Prostate gland (tissue), 2 donors: ENCODE measurements around the gene SNIP1.

ENCODE experiments used
- POLR2A ChIP-seq: fragments of 450-650 bp; IDR thresholded peaks from one replicate; pipeline ENCODE4 v1.6.1; 2016; ENCODE audit warnings: antibody characterized with exemption, mild to moderate bottlenecking
- TF ChIP-seq, protein P1 (sequence below), 4 experiments: fragments of 200-600 bp in 2 of 4; fragments of 450-650 bp in 2 of 4; sonication (generic) in 2 of 4; IDR thresholded peaks; 1 replicate in 3 of 4; 2 replicates in 1 of 4; pipeline ENCODE4 v1.5.1; 2016 to 2019; ENCODE audit warnings: antibody characterized with exemption in 4 of 4, mild to moderate bottlenecking in 2 of 4, moderate library complexity in 2 of 4

DNA sequence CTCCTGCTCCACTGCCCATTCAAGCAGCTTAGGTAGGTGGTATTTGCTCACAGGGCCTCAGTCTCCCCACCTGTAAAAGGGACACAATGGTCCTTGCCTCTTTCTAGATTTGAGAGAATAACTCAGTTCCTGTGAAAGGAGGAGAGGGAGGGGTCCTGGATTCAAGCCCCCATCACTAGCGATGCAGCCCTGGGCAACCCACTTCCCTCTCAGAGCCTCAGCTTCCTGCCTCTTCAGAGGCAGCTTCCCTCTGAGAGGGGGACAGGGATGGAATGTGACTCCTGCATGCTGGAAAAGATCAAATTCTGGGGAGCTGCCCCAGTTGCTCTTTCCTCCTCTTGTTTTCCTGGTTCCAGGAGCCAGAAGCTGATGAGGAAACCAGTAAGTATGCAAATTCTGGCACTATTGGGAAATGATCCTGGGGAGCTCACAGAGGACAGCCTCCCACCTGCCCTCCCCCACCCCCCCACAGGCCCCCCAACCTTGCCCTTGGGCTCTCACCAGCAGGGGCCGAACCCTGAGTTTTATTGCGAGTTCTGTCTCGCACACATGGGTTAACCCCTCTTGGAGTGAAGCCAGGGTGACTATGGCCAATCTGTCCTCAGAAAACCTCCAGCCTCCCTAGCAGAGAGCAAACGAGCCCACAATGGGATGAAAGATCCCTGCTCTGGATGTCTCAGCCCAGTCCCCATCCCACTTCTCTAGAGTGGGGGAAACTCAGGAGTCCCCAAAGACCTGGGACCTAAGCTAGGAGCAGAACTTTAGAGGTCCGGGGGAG lies 68.0 kb downstream of the SNIP1 start:
- TF ChIP-seq, protein P1, sequence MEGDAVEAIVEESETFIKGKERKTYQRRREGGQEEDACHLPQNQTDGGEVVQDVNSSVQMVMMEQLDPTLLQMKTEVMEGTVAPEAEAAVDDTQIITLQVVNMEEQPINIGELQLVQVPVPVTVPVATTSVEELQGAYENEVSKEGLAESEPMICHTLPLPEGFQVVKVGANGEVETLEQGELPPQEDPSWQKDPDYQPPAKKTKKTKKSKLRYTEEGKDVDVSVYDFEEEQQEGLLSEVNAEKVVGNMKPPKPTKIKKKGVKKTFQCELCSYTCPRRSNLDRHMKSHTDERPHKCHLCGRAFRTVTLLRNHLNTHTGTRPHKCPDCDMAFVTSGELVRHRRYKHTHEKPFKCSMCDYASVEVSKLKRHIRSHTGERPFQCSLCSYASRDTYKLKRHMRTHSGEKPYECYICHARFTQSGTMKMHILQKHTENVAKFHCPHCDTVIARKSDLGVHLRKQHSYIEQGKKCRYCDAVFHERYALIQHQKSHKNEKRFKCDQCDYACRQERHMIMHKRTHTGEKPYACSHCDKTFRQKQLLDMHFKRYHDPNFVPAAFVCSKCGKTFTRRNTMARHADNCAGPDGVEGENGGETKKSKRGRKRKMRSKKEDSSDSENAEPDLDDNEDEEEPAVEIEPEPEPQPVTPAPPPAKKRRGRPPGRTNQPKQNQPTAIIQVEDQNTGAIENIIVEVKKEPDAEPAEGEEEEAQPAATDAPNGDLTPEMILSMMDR (IDR thresholded peaks at IDR 0.05) = no peak
- no peak for TF ChIP-seq POLR2A
